Heart left ventricle (tissue), 16 donors: ENCODE data around the gene HOTAIR. TPM values are rescaled to one million over a fixed set of nuclear protein-coding genes. Genes with fewer than 3 reads are reported as not detected.
A peak's percentile ranks its signal among the peaks of the same experiment; 100 is the strongest.

ENCODE experiments used
- ATAC-seq, 4 donors: fragments of 200-7000 bp; cut with Tn5 transposase; one replicate each; pipeline ENCODE4 v1.9.1; 2020 to 2022; ENCODE audit warnings: moderate library complexity in 4 of 4, mild to moderate bottlenecking in 3 of 4, moderate number of reproducible peaks in 1 of 4
- DNase-seq, 5 donors: peaks; one replicate each; pipeline ENCODE4 v3.0.0-alpha.2; 2020
- H3K27ac ChIP-seq, 12 donors: fragments of 200-600 bp; sonication (generic) in 4 of 12; one replicate each; pipeline versions ENCODE4 v1.5.0 to v1.8.0; 2016 to 2022; ENCODE audit warnings: mild to moderate bottlenecking in 2 of 12
- H3K27me3 ChIP-seq, 9 donors: fragments of 200-600 bp; sonication (generic) in 2 of 9; one replicate each; pipeline versions ENCODE4 v1.5.1 to v1.8.0; 2016 to 2022; ENCODE audit warnings: mild to moderate bottlenecking in 3 of 9
- H3K36me3 ChIP-seq, 9 donors: fragments of 200-600 bp; sonication (generic) in 2 of 9; one replicate each; pipeline versions ENCODE4 v1.5.0 to v1.8.0; 2018 to 2022; ENCODE audit warnings: mild to moderate bottlenecking in 2 of 9
- H3K4me1 ChIP-seq, 12 donors: fragments of 200-600 bp; sonication (generic) in 4 of 12; one replicate each; pipeline versions ENCODE4 v1.5.0 to v1.8.0; 2016 to 2022; ENCODE audit warnings: mild to moderate bottlenecking in 3 of 12
- H3K4me3 ChIP-seq, 12 donors: fragments of 200-600 bp; sonication (generic) in 4 of 12; one replicate each; pipeline versions ENCODE4 v1.5.0 to v1.8.0; 2017 to 2022; ENCODE audit warnings: mild to moderate bottlenecking in 9 of 12, moderate library complexity in 4 of 12
- H3K9me3 ChIP-seq, 12 donors: fragments of 200-600 bp; sonication (generic) in 4 of 12; one replicate each; pipeline versions ENCODE4 v1.5.0 to v1.8.0; 2016 to 2022; ENCODE audit warnings: mild to moderate bottlenecking in 1 of 12
- POLR2A ChIP-seq, 2 donors: fragments of 450-650 bp; IDR thresholded peaks; one replicate each; pipeline ENCODE4 v1.6.1; 2017; ENCODE audit warnings: antibody characterized with exemption in 2 of 2, mild to moderate bottlenecking in 2 of 2, moderate library complexity in 2 of 2
- WGBS, 4 donors: extraction: QIAGEN DNeasy Blood & Tissue Kit in 2 of 4; methylation state at CpG; one replicate each; pipeline versions ENCODE4 v1.1.5 to v1.1.7; 2013 to 2018; 5-methylcytosine and 5-hydroxymethylcytosine counted together
- intact Hi-C, 10 donors: fragments of 100-400 bp; cut with DNase I; formaldehyde crosslinking; loops; one replicate each; pipeline versions ENCODE4 v1.11.1 to v1.14.2; 2022
- polyA plus RNA-seq, 2 donors: library from polyadenylated mRNA; stranded (reverse); fragments of 200-250 nt; gene quantifications; one replicate each; pipeline ENCODE4 v1.2.3, GENCODE V29; 2013
- total RNA-seq, 9 donors: library from RNA; depleted of rRNA in 2 of 9; stranded (reverse); fragments of >200 nt in 2 of 9; fragmentation: NEBNext Ultra II Directional in 3 of 9; extraction: Animal tissue kit (Norgen Biotek cat#: 25700) in 3 of 9; gene quantifications; one replicate each; pipeline versions ENCODE4 v1.1.0 to v1.2.4, GENCODE V29; 2016 to 2023
- TF ChIP-seq, protein P1 (sequence below), 12 donors: fragments of 200-600 bp; sonication (generic) in 4 of 12; IDR thresholded peaks; one replicate each; pipeline versions ENCODE4 v1.5.0 to v1.8.0; 2018 to 2022; ENCODE audit warnings: antibody characterized with exemption in 12 of 12, mild to moderate bottlenecking in 5 of 12
- donor health status: ischemic (EF 13 %, LVEDD 7.1; RV severe dilation, severe dysfunction).
- donor health status: healthy with polysubstance abuse.
- donor health status: DM: no; HTN: yes; CAD: no.
- donor health status: DM: no; HTN: no; CAD: no.
- donor health status: ischemic (EF 25% LVEDD 6.9; RV normal size, moderate dysfunction).
- donor health status: ischemic (EF 25% LVEDD 5.7; RV mildly dilated, moderate dysfunction).
- donor health status: healthy.
- donor health status: DM: yes; HTN: yes; CAD: no.
- donor health status: ischemic (EF 35%, LVEDD 5.7; RV mildly dilated, moderate dysfunction).
- donor health status: nonischemic (EF 11% LVEDD 7.7; RV severe dilation, severe dysfunction).
- donor health status: DM: yes; HTN: yes; CAD: no.
- donor health status: PGD.
- donor health status: ischemic (EF 29% LVEDD 5.4; RV normal size, mild dysfunction).
- donor health status: nonischemic (EF 23%, LVEDD 6.1; RV moderate dilation, normal function).

Gene HOTAIR
- total and polyA plus RNA-seq, 11 donors = not detected

DNA sequence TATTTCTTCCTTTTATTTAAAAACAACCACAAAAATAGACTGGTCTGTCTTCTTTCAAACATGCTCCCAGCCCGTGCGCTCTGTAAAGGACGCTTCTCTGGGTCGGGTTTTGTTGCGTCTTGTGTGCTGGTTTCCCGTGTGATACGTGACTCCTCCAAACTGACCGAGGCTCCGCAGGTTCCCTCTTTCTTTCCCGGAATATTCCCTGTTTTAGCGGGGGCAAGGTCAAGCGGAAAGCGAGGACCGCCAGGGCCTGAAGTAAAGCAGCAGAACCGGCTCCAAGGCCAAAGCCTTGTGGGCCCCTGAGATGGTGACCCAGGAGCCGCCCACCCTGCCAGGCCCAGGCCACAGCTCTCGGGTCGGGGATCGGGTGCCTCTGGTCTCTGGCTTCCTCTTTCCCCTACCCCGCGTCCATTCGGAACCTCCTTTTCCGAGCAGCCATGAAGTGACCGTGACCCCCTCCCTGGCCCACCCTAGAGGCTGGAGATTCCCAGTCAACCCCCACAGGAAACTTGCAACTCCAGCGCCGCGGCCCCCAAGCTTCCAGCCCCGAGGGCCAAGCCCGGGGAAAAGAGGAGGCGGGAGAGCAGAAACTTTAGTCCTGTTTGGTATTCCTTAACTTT, 9.3 kb upstream of the HOTAIR start:
- intact Hi-C loops = no loop called here
- no peaks in the 10 kb centered on the region for H3K9me3 ChIP-seq
- no peak for TF ChIP-seq POLR2A (IDR thresholded peaks at IDR 0.05)
- H3K27ac ChIP-seq = no peak overlapping the region
- 3 to 5% (median 3%) methylated on average over 30 of the region's 30 CpGs for WGBS, 4 donors
- H3K4me1 ChIP-seq = peaks cover 0 to 22% (median 13%) of the 10 kb centered on the region in 12 donors
- H3K36me3 ChIP-seq = no peaks in the 10 kb centered on the region
- ATAC-seq = no peak
- peaks cover 68 to 99% (median 96%) of the 10 kb centered on the region in 9 donors for H3K27me3 ChIP-seq
- DNase-seq = peak in 1 of 5 donors; percentile 14
- H3K4me3 ChIP-seq = no peak overlapping the region

DNA sequence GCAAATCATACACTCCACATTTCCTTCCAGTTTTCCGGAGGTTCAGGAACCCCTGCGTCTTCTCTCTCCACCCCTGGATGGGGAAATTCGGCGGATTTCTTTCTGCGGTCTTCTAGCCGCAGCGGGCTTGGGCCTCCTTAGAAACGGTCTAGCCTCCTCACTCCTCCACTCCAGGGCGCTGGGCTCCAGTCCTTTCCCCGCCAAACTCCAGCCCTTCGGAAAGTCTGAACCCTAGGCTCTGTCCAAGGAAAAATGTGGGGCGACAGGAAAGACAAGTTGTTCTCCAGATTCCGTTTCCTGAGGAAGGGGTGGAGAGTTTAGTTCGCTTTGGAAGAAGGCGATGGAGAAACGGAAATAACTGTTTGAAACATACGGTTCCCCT, 8.8 kb upstream of the HOTAIR start:
- ATAC-seq (no peak), DNase-seq (no peak)
- Histone ChIP-seq H3K9me3 (no peaks in the 10 kb centered on the region), H3K36me3 (no peaks in the 10 kb centered on the region), H3K27me3 (peaks cover 68 to 99% (median 97%) of the 10 kb centered on the region in 9 donors), H3K4me3 (no peak overlapping the region), H3K4me1 (peaks cover 0 to 19% (median 13%) of the 10 kb centered on the region in 12 donors), H3K27ac (no peak overlapping the region)
- intact Hi-C loops = no loop called here
- 4 to 10% (median 8%) methylated on average over 17 of the region's 17 CpGs for WGBS, 4 donors
- TF ChIP-seq, protein P1, sequence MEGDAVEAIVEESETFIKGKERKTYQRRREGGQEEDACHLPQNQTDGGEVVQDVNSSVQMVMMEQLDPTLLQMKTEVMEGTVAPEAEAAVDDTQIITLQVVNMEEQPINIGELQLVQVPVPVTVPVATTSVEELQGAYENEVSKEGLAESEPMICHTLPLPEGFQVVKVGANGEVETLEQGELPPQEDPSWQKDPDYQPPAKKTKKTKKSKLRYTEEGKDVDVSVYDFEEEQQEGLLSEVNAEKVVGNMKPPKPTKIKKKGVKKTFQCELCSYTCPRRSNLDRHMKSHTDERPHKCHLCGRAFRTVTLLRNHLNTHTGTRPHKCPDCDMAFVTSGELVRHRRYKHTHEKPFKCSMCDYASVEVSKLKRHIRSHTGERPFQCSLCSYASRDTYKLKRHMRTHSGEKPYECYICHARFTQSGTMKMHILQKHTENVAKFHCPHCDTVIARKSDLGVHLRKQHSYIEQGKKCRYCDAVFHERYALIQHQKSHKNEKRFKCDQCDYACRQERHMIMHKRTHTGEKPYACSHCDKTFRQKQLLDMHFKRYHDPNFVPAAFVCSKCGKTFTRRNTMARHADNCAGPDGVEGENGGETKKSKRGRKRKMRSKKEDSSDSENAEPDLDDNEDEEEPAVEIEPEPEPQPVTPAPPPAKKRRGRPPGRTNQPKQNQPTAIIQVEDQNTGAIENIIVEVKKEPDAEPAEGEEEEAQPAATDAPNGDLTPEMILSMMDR (IDR thresholded peaks at IDR 0.05) = no peak
- no peak for TF ChIP-seq POLR2A (IDR thresholded peaks at IDR 0.05)

DNA sequence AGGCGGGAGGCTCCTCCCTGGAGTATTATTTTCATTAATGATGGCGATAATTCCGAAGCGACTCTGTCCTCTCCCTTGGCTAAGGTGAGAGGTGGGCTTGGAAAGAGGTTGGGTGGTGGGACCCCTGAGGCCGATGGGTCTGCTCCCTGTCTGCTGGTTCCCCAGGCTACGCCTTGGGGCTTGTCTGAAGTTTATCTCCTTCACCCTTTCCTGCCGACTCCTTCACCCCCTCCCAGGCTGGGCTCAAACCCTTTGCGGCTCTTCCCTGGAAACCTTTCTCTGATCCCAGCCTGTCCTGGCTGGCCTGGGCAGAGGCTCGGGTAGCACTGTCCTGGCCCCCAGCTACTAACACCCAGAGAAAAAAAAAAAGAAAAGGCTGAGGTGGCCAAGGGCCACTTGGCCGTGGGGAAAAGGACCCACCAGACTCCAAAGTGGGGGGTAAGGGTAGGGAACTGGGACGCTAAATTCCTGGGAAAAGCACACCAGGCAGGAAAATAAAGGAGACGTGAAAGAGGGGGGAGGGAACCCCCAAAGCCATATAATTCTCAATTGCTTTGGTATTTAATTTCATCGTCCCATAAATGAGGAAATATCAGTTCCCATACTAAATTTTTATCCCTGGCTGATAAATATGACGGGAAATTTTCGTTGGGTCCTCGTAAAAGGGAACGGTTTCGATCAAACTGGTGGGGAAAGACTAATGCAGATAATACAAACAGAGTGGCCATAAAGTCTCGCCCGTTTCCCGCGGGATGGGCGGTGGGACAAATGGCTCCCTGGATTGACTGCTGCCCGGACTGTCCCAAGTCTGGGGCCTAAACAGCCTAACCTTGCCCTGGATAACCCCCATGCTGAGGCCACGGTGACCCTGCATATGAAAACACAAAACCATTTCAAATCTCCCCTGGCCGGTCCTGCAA, 8.2 kb upstream of the HOTAIR start:
- intact Hi-C loops = no loop called here
- H3K27ac ChIP-seq = no peak overlapping the region
- H3K36me3 ChIP-seq = no peaks in the 10 kb centered on the region
- H3K9me3 ChIP-seq = no peaks in the 10 kb centered on the region
- 7 to 10% (median 9%) methylated on average over 25 to 26 of the region's 26 CpGs for WGBS, 4 donors
- DNase-seq (no peak), ATAC-seq (no peak)
- TF ChIP-seq, protein P1 (IDR thresholded peaks at IDR 0.05) = no peak
- TF ChIP-seq POLR2A (IDR thresholded peaks at IDR 0.05) = no peak
- H3K27me3 ChIP-seq = peaks cover 71 to 98% (median 95%) of the 10 kb centered on the region in 9 donors
- peaks cover 0 to 19% (median 13%) of the 10 kb centered on the region in 12 donors for H3K4me1 ChIP-seq
- H3K4me3 ChIP-seq = no peak overlapping the region

DNA sequence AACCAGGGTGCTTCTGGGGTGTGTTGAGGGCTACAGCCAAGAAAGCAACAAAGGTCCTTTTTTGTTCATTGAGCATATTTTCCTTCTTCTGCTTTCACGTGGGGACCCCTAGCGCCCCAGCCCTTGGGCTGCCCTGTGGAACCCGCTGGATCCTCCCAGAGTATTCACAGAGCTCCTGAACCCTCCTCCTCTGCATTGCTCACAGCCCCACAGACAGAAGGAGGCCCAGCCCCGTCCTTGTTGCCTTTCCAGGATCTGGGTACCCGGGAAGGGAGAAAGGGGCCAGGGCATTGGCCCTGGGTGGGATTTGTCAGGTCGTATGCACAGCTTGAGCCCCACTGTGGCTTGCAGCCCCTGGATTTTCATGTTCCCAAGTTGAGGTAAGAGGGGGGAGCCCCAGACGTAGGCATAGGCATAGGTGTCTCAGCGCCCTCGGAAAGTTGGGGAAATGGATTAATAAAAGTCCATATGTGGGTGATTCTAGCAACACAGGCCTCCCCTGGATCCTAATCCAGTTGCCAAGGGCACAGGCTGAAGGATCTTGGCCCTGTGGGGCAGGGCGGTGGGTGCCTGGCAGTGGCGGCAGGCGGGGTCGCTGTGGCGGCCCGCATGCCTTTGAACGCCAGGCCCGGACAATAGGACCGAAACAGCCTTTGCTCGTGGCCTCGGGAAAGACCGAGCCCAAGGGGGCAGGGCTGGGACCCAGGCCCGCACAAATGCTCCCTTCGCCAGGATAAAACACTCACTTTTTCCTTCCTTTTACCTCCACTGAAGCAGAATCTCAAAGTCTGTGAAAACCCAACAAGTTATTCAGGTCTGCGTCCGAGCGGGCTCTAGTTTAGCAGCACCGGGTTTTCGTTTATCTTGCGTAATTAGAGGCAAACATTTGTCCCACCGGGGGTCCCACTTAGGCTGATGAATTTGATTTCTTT, 7.1 kb upstream of the HOTAIR start:
- Histone ChIP-seq H3K4me1 (peaks cover 0 to 19% (median 13%) of the 10 kb centered on the region in 12 donors), H3K36me3 (no peaks in the 10 kb centered on the region), H3K4me3 (no peak overlapping the region), H3K9me3 (no peaks in the 10 kb centered on the region), H3K27me3 (peaks cover 78 to 98% (median 95%) of the 10 kb centered on the region in 9 donors), H3K27ac (no peak overlapping the region)
- intact Hi-C loops = no loop called here
- ATAC-seq (no peak), DNase-seq (no peak)
- 8 to 13% (median 9%) methylated on average over 29 to 30 of the region's 30 CpGs for WGBS, 4 donors
- TF ChIP-seq, protein P1 (IDR thresholded peaks at IDR 0.05) = no peak
- no peak for TF ChIP-seq POLR2A (IDR thresholded peaks at IDR 0.05)
